ENCODE results near the gene NANP.
"Not testable (repeated sequence)": the region's sequence is repeated elsewhere in the genome, so short reads cannot be mapped to it uniquely, and the experiment has no call there.

NANP gene, protein sequence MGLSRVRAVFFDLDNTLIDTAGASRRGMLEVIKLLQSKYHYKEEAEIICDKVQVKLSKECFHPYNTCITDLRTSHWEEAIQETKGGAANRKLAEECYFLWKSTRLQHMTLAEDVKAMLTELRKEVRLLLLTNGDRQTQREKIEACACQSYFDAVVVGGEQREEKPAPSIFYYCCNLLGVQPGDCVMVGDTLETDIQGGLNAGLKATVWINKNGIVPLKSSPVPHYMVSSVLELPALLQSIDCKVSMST

GRCh38 chr20:25623736-25624499, at the start of gene NANP:
Gene NANP (minus strand): TSS chr20:25624014. CDS start chr20:25623948, 66 bp downstream.
- DNase-seq (ENCODE audit: low spot score) = peak; percentile 87

DNA sequence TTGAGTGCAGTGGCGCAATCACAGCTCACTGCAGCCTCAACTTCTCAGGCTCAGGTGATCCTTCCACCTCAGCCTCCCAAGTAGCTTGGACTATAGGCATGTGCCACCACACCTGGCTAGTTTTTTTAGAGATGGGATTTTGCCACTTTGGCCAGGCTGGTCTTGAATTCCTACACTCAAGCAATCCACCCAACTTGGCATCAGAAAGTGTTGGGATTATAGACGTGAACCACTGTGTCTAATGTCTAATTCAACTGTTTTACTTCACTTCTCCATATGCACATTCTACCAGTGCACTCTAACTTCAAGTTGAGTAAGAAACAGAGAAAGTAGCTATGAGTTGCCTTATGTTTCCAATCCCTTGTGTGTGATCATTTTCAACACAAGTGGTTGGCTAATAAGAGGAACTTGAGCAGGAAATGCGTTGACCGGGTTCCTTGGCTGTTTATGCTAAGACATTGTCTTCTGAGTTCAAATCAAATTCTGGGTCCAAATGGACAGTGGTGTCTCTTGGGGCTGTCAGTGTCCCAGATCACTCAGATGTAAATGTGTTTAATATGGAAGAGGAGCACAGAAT, 48.9 kb upstream of the NANP start:
- DNase-seq (ENCODE audit: low spot score) = no peak

DNA sequence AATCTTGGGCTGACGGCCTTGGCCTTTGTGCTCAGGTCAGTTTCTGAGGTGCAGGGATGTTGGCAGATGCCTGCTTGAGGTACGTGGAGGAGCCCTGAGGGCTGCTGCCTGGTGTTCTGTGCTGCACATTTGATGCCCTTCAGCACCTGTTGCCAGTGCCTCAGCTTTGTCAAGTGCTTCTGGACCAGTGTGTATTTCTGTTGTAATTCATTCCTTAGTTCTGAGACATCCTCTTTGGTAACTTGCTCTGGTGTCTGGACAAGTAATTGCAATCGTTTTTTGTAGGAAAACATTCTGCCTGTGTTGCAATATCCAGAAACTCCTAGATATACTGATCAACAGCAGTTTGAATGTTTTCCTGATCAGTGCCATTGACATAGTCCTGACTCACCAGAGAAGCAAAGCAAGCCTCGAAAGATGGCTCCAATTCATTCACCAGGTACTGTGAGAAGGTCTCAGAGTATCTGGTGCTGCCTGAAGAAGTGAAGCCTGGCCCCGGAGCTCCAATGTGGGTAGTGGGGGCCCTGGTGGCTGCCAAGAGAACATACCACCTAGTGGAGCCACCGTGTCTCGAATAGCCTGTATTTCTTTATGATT, 46.1 kb upstream of the NANP start:
- no peak for DNase-seq (ENCODE audit: low spot score)

DNA sequence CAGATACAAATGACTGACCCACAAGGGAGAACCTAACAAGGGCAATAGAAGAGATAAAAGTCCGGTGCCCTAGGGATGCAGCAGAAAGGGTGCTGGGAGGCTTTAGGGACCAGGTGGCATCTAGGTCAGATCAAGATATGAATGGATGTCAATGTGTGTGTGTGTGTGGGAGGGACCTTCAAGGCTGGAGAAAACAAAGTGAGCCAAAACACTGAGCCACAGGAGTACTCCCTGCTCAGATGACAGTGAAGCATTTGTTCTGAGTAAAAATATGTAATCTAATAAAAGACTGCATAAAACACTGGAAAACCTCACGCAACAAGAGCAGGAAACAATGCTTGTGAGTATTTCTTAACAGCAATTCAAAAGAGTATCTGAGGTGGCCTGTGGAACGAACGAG, 44.6 kb upstream of the NANP start:
- no peak for DNase-seq (ENCODE audit: low spot score)

- DNase-seq (ENCODE audit: low spot score) = no peak
These were observed 36.2 kb upstream of the NANP start for GRCh38 chr20:25659999-25660398.

DNA sequence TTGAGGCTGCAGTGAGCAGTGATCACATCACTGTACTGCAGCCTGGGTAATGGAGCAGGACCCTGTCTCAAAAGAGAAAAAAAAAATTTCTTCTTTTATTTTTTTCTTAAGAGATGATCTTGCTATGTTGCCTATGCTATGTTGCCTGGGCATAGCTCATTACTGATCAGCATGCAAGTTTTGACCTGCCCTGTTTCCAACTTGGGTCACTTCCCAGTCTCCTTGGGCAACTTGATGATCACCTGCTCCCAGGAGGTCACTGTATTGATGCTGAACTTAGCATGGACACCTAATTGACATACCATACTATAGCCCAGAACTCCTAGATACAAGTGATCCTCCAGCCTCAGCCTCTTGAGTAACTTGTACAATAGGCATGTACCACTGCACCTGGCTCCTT, 30.7 kb upstream of the NANP start:
- DNase-seq (ENCODE audit: low spot score) = no peak

DNA sequence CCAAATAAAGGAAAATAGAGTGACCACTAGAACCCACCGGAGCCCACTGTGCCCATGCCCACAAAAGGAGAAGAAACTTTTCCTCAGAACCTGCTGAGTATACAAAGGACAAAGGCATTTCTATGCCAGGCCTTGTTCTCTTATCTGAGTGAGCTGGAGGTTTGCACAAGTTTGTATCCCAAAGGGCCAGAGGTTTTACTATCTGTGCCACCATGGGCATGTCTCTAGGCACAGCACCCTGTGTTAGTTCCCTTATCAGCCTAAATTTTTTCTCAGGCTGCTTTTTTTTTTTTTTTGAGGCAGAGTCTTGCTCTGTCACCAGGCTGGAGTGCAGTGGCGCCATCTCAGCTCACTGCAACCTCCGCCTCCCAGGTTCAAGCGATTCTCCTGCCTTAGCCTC, 29.1 kb upstream of the NANP start:
- peak; percentile 86 for DNase-seq (ENCODE audit: low spot score)

DNA sequence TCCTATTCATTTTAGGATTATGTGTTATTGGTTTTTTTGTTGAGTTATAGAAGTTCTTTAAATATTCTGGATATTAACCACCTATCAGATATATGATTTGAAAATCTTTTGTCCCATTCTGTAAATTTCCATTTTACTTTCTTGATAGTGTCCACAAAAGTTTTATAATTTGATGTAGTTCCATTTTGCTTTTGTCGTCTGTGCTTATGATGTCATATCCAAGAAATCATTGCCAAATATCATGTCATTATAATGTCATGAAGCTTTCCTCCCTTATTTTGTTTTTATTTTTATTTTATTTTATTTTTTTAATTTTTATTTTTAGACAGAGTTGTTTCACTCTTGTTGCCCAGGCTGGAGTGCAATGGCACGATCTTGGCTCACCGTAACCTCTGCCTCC, 21.0 kb upstream of the NANP start:
- DNase-seq (ENCODE audit: low spot score) = no peak

DNA sequence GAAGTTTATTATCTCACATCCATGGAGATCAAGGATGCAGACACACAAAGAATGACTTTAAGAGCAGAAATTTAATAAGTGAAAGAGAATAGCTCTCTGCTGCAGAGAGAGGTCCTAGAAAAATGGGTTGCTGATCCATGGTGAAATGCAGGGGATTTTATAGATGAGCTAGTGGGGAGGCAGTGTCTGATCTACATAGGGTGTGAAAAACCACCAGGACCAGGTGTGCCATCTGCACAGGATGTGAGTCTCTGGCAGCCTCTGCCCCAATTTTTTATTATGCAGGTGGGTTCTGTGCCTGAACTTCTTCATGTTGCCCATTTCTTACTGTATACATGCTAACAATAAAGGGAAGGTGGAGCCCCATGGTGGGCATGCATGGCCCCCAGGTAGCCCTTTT, 19.9 kb upstream of the NANP start:
- DNase-seq (ENCODE audit: low spot score) = no peak

GRCh38 chr20:25637247-25637646, 13.4 kb upstream of the NANP start:
- DNase-seq (ENCODE audit: low spot score) = no peak

- DNase-seq (ENCODE audit: low spot score) = no peak
These were observed 9.4 kb upstream of the NANP start for GRCh38 chr20:25632940-25633790.

DNA sequence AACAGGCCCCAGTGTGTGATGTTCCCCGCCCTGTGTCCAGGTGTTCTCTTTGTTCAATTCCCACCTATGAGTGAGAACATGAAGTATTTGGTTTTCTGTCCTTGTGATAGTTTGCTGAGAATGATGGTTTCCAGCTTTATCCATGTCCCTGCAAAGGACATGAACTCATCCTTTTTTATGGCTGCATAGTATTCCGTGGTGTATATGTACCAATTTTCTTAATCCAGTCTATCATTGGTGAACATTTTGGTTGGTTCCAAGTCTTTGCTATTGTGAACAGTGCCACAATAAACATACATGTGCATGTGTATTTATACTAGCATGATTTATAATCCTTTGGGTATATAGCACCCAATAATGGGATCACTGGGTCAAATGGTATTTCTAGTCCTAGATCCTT, 6.8 kb upstream of the NANP start:
- DNase-seq (ENCODE audit: low spot score) = not testable (repeated sequence)

DNA sequence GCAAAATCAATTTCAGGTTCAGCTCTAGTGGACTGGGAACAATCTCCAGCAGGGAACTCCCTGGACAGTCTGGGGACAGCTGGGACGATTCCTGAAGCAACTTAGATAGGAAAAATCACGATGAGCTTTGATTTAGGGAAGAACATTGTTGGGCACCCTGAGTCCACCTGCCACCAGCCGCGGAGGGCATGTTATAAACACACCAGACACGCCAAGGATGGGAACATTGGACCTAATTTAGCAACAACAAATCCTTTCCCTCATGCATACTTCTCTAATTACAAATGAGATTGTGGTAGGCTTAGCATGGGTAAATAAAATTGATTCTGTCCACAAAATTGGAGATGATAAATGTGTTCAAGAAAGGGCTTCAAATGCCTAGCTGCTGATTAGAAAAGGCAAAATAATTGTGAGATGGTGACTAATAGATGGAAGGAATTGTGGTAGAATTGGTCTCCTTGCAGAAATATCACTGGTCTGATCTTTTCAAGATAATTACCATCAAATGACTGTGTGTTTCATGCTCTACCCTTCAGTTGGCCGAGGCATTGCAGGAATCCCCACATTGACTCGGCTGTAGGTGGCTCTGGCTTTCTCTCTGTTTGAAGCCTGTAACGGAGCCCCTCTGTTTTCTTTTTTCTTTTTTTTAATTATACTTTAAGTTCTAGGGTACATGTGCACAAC, 6.1 kb upstream of the NANP start:
- no peak for DNase-seq (ENCODE audit: low spot score)

GRCh38 chr20:25626779-25627178, 3.0 kb upstream of the NANP start:
- no peak for DNase-seq (ENCODE audit: low spot score)

DNA sequence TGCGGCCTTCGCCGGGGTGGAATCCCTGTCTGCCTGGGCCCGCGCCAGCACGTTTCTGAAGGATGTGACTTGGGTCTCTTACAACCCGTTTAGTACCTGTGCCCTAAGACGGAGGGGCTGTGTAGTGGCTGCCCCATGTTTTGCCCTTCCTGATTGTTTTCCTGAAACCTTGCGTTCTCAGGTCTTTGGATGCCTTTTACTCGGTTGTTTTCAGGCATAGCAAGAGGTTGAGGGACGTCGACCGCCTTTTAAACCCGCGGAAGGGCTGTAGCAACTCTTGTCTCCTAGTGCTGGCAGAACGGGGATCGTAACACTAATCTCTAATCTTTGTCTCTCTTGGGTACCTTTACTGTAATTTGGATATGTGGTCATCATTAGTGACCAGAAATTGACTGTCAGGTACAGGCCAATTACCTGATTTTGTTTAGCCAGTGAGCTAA, 706 bp upstream of the NANP start:
- no peak for DNase-seq (ENCODE audit: low spot score)

GRCh38 chr20:25623225-25623735, 534 bp downstream of the NANP start:
- DNase-seq (ENCODE audit: low spot score) = peak; percentile 22

GRCh38 chr20:25622450-25623224, 1.2 kb downstream of the NANP start:
- no peak for DNase-seq (ENCODE audit: low spot score)

DNA sequence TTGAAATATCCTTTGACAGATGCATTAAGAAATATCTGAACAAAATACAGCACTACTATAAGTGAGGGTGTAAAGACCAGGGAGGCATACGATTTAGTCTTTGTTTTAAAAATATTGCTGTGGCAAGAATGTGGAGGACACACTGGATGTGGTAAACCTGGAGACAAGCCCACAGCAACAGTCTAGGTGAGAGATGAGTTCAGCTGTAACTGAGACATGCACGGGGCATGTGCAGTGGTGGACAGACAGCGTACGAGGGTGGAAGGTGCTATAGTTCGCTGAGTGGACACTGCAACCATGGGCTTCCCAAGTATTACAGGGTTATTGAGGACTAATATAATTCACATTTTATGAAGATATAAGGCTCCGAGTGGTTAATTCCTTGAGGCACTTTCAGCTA, 1.8 kb downstream of the NANP start:
- no peak for DNase-seq (ENCODE audit: low spot score)

DNA sequence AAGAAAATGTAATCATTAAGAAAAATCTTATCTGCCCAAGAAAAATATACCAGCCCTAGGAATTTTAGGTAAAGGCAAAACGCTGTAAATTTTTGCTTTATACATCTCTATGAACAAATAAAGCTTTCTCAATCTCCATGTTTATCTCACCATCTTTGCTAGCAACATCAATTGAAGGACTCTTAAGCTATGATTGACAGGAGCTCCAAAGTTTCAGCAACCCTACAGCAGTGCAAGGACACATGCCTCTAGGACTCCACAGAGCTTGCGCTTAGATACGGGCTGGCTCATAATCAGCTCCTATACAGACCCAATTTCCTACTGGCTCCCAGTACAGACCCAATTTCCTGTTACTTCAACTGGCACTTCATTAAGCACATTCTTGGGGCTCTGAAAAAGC, 4.3 kb downstream of the NANP start:
- no peak for DNase-seq (ENCODE audit: low spot score)

DNA sequence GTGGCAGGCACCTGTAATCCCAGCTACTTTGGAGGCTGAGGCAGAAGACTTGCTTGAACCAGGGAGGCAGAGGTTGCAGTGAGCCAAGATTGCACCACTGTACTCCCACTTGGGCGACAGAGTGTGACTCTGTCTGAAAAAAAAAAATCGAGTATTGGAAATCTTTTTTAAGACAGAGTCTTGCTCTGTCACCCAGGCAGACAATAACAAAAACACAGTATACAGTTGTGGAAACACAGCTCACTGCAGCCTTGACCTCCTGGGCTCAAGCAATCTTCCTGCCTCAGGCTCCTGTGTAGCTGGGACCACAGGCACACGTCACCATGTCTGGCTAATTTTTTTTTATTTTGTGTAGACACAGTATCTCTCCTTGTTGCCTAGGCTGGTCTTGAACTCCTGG, 15.0 kb downstream of the NANP start:
- DNase-seq (ENCODE audit: low spot score) = no peak

Data from hematopoietic multipotent progenitor cell treated with erythropoietin and hydrocortisone succinate and interleukin-3 and kit ligand, for 15 days (in vitro differentiated cells).